Stomach (tissue), 9 donors: ENCODE measurements around the gene ARMH1. TPM values are rescaled to one million over a fixed set of nuclear protein-coding genes. Genes with fewer than 3 reads are reported as not detected.

Experiments
- DNase-seq, 2 donors: peaks; one replicate each; pipeline versions ENCODE4 v3.0.0 to v3.0.0-alpha.2; 2013 to 2019
- H3K27ac ChIP-seq, 5 donors: fragments of 200-600 bp in 4 of 5; sonication (generic) in 4 of 5; one replicate each; pipeline ENCODE4 v1.5.1; 2013 to 2019; ENCODE audit warnings: mild to moderate bottlenecking in 1 of 5, moderate library complexity in 1 of 5
- H3K27me3 ChIP-seq, 3 donors: fragments of 200-600 bp; sonication (generic); one replicate each; pipeline ENCODE4 v1.5.1; 2017 to 2019; ENCODE audit warnings: mixed run types in 1 of 3
- H3K36me3 ChIP-seq, 4 donors: fragments of 200-600 bp; sonication (generic); 1 replicate in 3 of 4; 2 replicates in 1 of 4; pipeline ENCODE4 v1.5.1; 2016 to 2019
- H3K4me1 ChIP-seq, 4 donors: fragments of 200-600 bp; sonication (generic); one replicate each; pipeline ENCODE4 v1.5.1; 2016 to 2019
- H3K4me3 ChIP-seq, 4 donors: fragments of 200-600 bp; sonication (generic) in 3 of 4; one replicate each; pipeline ENCODE4 v1.5.1; 2016 to 2019; ENCODE audit warnings: mild to moderate bottlenecking in 1 of 4
- H3K9me3 ChIP-seq, 4 donors: fragments of 200-600 bp; sonication (generic); one replicate each; pipeline ENCODE4 v1.5.1; 2016 to 2019
- EP300 ChIP-seq: sonication (generic); formaldehyde crosslinking; IDR thresholded peaks from one replicate; pipeline ENCODE4 v1.6.1; 2017; ENCODE audit warnings: antibody characterized with exemption
- POLR2A ChIP-seq, 4 donors: fragments of 450-650 bp; IDR thresholded peaks; one replicate each; pipeline ENCODE4 v1.6.1; 2016; ENCODE audit warnings: antibody characterized with exemption in 4 of 4, control low read depth in 2 of 4, mild to moderate bottlenecking in 1 of 4, moderate library complexity in 1 of 4
- POLR2AphosphoS5 ChIP-seq, 3 donors: sonication (generic); formaldehyde crosslinking; IDR thresholded peaks; one replicate each; pipeline ENCODE4 v1.6.1; 2016; ENCODE audit warnings: antibody characterized with exemption in 3 of 3
- WGBS, 5 donors: extraction: QIAGEN DNeasy Blood & Tissue Kit in 3 of 5; methylation state at CpG; one replicate each; pipeline versions ENCODE4 v1.1.5 to v1.1.7; 2013 to 2018; 5-methylcytosine and 5-hydroxymethylcytosine counted together
- intact Hi-C: fragments of 100-400 bp; cut with DNase I; formaldehyde crosslinking; loops from one replicate; pipeline ENCODE4 v1.15.1; 2023; ENCODE audit warnings: low total_unique reads
- polyA plus RNA-seq, 3 donors: library from polyadenylated mRNA; stranded (reverse); fragments of 200-250 nt; gene quantifications; one replicate each; pipeline ENCODE4 v1.2.3, GENCODE V29; 2013
- total RNA-seq, 5 donors: library from RNA; depleted of rRNA; stranded (reverse); fragments of >200 nt; gene quantifications; one replicate each; pipeline versions ENCODE4 v1.1.0 to v1.2.3, GENCODE V29; 2014 to 2016
- TF ChIP-seq, protein P1 (sequence below), 7 experiments: fragments of 450-650 bp in 4 of 7; fragments of 200-600 bp in 3 of 7; sonication (generic) in 3 of 7; IDR thresholded peaks; one replicate each; pipeline ENCODE4 v1.5.1; 2016 to 2019; ENCODE audit warnings: antibody characterized with exemption in 7 of 7, control low read depth in 2 of 7, mild to moderate bottlenecking in 1 of 7
- donor health status: healthy with polysubstance abuse.
- donor health status: Bipolar disorder and iron deficiency.
- donor health status: healthy.

The ARMH1 gene
- total and polyA plus RNA-seq, 8 donors = 3.3 to 8.6 (median 4.4) TPM; not detected in 3

DNA sequence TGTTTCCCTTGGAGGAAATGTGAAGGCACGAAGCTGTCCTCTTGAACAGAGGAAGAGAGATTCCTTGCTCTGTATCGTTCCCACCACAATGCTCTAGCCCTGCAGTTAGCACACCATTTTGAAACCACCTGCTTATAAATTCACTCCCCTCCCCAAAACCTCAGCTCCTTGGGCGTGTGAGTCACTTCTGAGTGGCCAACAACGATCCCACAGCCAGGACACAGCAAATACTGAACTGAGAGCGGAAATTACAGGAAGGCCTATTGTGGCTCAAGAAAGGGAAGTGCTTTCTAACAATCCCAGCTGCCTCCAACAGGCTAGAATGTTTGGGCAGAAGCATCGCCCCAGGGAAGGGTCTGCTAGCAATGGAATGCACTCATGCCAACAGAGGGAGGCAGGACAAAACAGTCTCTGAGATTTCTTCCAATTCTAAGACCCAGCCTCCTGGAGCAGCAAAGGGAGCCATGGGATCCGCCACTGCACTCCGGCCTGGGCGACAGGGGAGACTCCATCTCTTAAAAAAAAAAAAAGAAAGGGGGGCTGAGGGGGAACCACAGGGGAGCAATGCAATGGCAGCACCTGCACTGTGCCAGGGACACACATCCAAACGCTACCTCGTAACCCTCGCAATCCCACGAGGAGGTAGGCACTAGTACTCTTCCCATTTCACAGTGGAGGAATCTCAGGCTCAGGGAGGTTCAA, 2.1 kb upstream of the ARMH1 start:
- Histone ChIP-seq H3K4me1 (peaks cover 24 to 49% (median 31%) of the 10 kb centered on the region in 4 donors), H3K27ac (peak overlapping the region in 4 of 5 donors; percentile 2 to 99 (median 52)), H3K4me3 (peak overlapping the region in 1 of 4 donors; percentile 54), H3K36me3 (peaks cover 0 to 6% (median 0%) of the 10 kb centered on the region in 4 donors), H3K27me3 (no peaks in the 10 kb centered on the region), H3K9me3 (no peaks in the 10 kb centered on the region)
- peak in 1 of 2 donors; percentile 69 for DNase-seq
- TF ChIP-seq POLR2AphosphoS5 (IDR thresholded peaks at IDR 0.05) = peak in 1 of 3 donors; percentile 13
- TF ChIP-seq EP300 = no peak
- TF ChIP-seq POLR2A (IDR thresholded peaks at IDR 0.05) = no peak
- TF ChIP-seq, protein P1, sequence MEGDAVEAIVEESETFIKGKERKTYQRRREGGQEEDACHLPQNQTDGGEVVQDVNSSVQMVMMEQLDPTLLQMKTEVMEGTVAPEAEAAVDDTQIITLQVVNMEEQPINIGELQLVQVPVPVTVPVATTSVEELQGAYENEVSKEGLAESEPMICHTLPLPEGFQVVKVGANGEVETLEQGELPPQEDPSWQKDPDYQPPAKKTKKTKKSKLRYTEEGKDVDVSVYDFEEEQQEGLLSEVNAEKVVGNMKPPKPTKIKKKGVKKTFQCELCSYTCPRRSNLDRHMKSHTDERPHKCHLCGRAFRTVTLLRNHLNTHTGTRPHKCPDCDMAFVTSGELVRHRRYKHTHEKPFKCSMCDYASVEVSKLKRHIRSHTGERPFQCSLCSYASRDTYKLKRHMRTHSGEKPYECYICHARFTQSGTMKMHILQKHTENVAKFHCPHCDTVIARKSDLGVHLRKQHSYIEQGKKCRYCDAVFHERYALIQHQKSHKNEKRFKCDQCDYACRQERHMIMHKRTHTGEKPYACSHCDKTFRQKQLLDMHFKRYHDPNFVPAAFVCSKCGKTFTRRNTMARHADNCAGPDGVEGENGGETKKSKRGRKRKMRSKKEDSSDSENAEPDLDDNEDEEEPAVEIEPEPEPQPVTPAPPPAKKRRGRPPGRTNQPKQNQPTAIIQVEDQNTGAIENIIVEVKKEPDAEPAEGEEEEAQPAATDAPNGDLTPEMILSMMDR (IDR thresholded peaks at IDR 0.05) = no peak
- 71 to 82% (median 76%) methylated on average over 13 of the region's 13 CpGs for whole genome bisulfite sequencing, 5 donors
- intact Hi-C loops = no loop called here

DNA sequence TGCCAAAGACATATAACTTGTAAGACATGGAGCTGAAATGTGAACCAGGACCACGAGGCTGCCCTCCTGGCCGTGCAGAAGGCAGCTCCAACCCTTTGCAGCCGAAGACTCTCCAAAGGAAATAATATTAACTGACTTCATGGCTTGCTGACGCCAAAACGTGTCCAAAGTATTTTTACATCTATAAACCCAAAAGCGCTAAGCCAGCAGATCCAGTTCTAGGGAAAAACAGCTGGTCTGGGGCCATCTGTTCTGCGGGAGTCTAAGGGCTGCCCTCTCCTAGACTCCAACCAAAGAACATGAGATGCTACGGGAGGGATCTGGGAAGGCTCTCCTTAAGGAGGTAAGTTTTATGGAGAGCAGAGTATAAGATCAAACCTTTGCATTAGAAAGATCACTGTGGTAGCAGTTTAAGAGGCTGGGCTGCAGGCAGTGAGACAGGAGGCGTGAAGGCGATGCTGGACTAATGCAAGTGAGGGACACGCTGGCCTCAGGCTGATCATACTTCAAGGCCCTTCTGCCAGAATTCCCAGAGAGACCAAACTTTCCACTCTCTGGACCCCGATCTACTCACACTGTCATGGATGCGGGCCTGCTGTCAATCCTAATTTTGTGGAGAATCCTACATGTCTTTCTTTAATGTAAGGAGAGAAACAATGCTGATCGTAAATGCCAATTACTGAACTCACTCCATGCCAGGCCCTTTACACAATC, 1.4 kb upstream of the ARMH1 start:
- no peaks in the 10 kb centered on the region for H3K27me3 ChIP-seq
- no peaks in the 10 kb centered on the region for H3K9me3 ChIP-seq
- peaks cover 24 to 56% (median 33%) of the 10 kb centered on the region in 4 donors for H3K4me1 ChIP-seq
- peak overlapping the region; percentile 43 to 68 (median 54) for H3K4me3 ChIP-seq
- no peak for TF ChIP-seq POLR2AphosphoS5 (IDR thresholded peaks at IDR 0.05)
- TF ChIP-seq, protein P1 (IDR thresholded peaks at IDR 0.05) = no peak
- no peak for TF ChIP-seq EP300
- no peak for TF ChIP-seq POLR2A (IDR thresholded peaks at IDR 0.05)
- WGBS, 5 donors = 79 to 84% (median 81%) methylated on average over 14 of the region's 14 CpGs
- peaks cover 0 to 6% (median 0%) of the 10 kb centered on the region in 4 donors for H3K36me3 ChIP-seq
- intact Hi-C loops = no loop called here
- peak overlapping the region; percentile 93 to 99 (median 98) for H3K27ac ChIP-seq
- peak in 1 of 2 donors; percentile 36 for DNase-seq

GRCh38 chr1:44673675-44674112, 820 bp upstream of the ARMH1 start:
- H3K36me3 ChIP-seq = peaks cover 0 to 6% (median 0%) of the 10 kb centered on the region in 4 donors
- no peak for TF ChIP-seq POLR2A (IDR thresholded peaks at IDR 0.05)
- TF ChIP-seq EP300 = no peak
- TF ChIP-seq, protein P1 (IDR thresholded peaks at IDR 0.05) = no peak
- no peak for TF ChIP-seq POLR2AphosphoS5 (IDR thresholded peaks at IDR 0.05)
- no peak for DNase-seq
- no peaks in the 10 kb centered on the region for H3K9me3 ChIP-seq
- 0 to 2% (median 1%) methylated on average over 16 of the region's 16 CpGs for WGBS, 5 donors
- peak overlapping the region; percentile 93 to 99 (median 98) for H3K27ac ChIP-seq
- intact Hi-C loops = no loop called here
- peak overlapping the region; percentile 43 to 68 (median 54) for H3K4me3 ChIP-seq
- no peaks in the 10 kb centered on the region for H3K27me3 ChIP-seq
- H3K4me1 ChIP-seq = peaks cover 24 to 62% (median 33%) of the 10 kb centered on the region in 4 donors

- 83 to 90% (median 85%) methylated on average over 7 of the region's 7 CpGs for WGBS, 5 donors
- H3K36me3 ChIP-seq = no peaks in the 10 kb centered on the region
- DNase-seq = no peak
- H3K4me1 ChIP-seq = peaks cover 24 to 62% (median 33%) of the 10 kb centered on the region in 4 donors
- no peaks in the 10 kb centered on the region for H3K27me3 ChIP-seq
- H3K4me3 ChIP-seq = peak overlapping the region; percentile 43 to 68 (median 54)
- TF ChIP-seq POLR2A (IDR thresholded peaks at IDR 0.05) (no peak), POLR2AphosphoS5 (IDR thresholded peaks at IDR 0.05) (no peak), EP300 (no peak)
- TF ChIP-seq, protein P1 (IDR thresholded peaks at IDR 0.05) = no peak
- peak overlapping the region; percentile 93 to 99 (median 98) for H3K27ac ChIP-seq
- intact Hi-C loops = no loop called here
- H3K9me3 ChIP-seq = no peaks in the 10 kb centered on the region
Measured at GRCh38 chr1:44675186-44675585, 672 bp downstream of the ARMH1 start.
